ENCODE data around the gene BHLHE23. TPM values are rescaled to one million over a fixed set of nuclear protein-coding genes. Genes with fewer than 3 reads are reported as not detected.

Gene BHLHE23
- total RNA-seq, 1 donor from 2014 or later, result not detected

- Histone ChIP-seq H3K27me3 (peaks cover 10% of the 10 kb centered on the region), H3K9ac (no peak overlapping the region), H3K79me2 (ENCODE audit: low read depth) (no peaks in the 10 kb centered on the region), H3K4me2 (no peak overlapping the region), H3F3A (ENCODE audit: low read depth) (no peaks in the 10 kb centered on the region), H3K4me3 (no peak overlapping the region), H3K36me3 (no peaks in the 10 kb centered on the region), H4K20me1 (ENCODE audit: low read depth) (no peaks in the 10 kb centered on the region), H3K9me3 (ENCODE audit: low read depth) (no peaks in the 10 kb centered on the region), H3K4me1 (no peaks in the 10 kb centered on the region), H3K27ac (no peak overlapping the region), H2AFZ (replicated peaks) (no peak overlapping the region)
- peaks cover 15% of the 10 kb centered on the region for H3K27me3 Mint-ChIP-seq (ENCODE audit: insufficient read depth, low read depth)
- no peaks in the 10 kb centered on the region for H3K9me3 Mint-ChIP-seq
- peaks cover 9% of the 10 kb centered on the region for H3K4me1 Mint-ChIP-seq
- no peak overlapping the region for H3K4me3 Mint-ChIP-seq
- TF ChIP-seq EZH2 (IDR thresholded peaks at IDR 0.05) (no peak), EZH2phosphoT487 (IDR thresholded peaks at IDR 0.05) (no peak), CTCF (IDR thresholded peaks at IDR 0.05) (no peak)
- no peak overlapping the region for H3K27ac Mint-ChIP-seq
- no peak for DNase-seq (ENCODE audit: low spot score)
- H3K36me3 Mint-ChIP-seq, result no peaks in the 10 kb centered on the region
Measured at GRCh38 chr20:62967149-62967501, 39.6 kb downstream of the BHLHE23 start.

- Histone ChIP-seq H3K27me3 (peaks cover 8% of the 10 kb centered on the region), H3K9ac (no peak overlapping the region), H4K20me1 (ENCODE audit: low read depth) (no peaks in the 10 kb centered on the region), H3K4me3 (no peak overlapping the region), H3K4me2 (no peak overlapping the region), H3K79me2 (ENCODE audit: low read depth) (no peaks in the 10 kb centered on the region), H3K4me1 (no peaks in the 10 kb centered on the region), H3F3A (ENCODE audit: low read depth) (no peaks in the 10 kb centered on the region), H3K27ac (no peak overlapping the region), H2AFZ (replicated peaks) (no peak overlapping the region), H3K36me3 (no peaks in the 10 kb centered on the region), H3K9me3 (ENCODE audit: low read depth) (no peaks in the 10 kb centered on the region)
- peaks cover 7% of the 10 kb centered on the region for H3K4me1 Mint-ChIP-seq
- no peaks in the 10 kb centered on the region for H3K36me3 Mint-ChIP-seq
- no peak overlapping the region for H3K27ac Mint-ChIP-seq
- TF ChIP-seq CTCF (IDR thresholded peaks at IDR 0.05) (no peak), EZH2 (IDR thresholded peaks at IDR 0.05) (no peak), EZH2phosphoT487 (IDR thresholded peaks at IDR 0.05) (no peak)
- peaks cover 11% of the 10 kb centered on the region for H3K27me3 Mint-ChIP-seq (ENCODE audit: insufficient read depth, low read depth)
- DNase-seq (ENCODE audit: low spot score), result no peak
- no peak overlapping the region for H3K4me3 Mint-ChIP-seq
- no peaks in the 10 kb centered on the region for H3K9me3 Mint-ChIP-seq
Measured at GRCh38 chr20:62966212-62967148, 40.3 kb downstream of the BHLHE23 start.

- Mint-ChIP-seq H3K4me3 (no peak overlapping the region), H3K36me3 (no peaks in the 10 kb centered on the region), H3K27me3 (ENCODE audit: insufficient read depth, low read depth) (peaks cover 7% of the 10 kb centered on the region), H3K27ac (no peak overlapping the region), H3K9me3 (no peaks in the 10 kb centered on the region), H3K4me1 (peaks cover 4% of the 10 kb centered on the region)
- H3K4me2 ChIP-seq, result no peak overlapping the region
- H3K36me3 ChIP-seq, result no peaks in the 10 kb centered on the region
- H3K79me2 ChIP-seq (ENCODE audit: low read depth), result no peaks in the 10 kb centered on the region
- no peaks in the 10 kb centered on the region for H3F3A ChIP-seq (ENCODE audit: low read depth)
- no peak overlapping the region for H2AFZ ChIP-seq (replicated peaks)
- no peak for DNase-seq (ENCODE audit: low spot score)
- H3K9me3 ChIP-seq (ENCODE audit: low read depth), result no peaks in the 10 kb centered on the region
- peaks cover 3% of the 10 kb centered on the region for H3K27me3 ChIP-seq
- H4K20me1 ChIP-seq (ENCODE audit: low read depth), result no peaks in the 10 kb centered on the region
- H3K4me1 ChIP-seq, result no peaks in the 10 kb centered on the region
- H3K4me3 ChIP-seq, result no peak overlapping the region
- no peak overlapping the region for H3K9ac ChIP-seq
- no peak for TF ChIP-seq EZH2phosphoT487 (IDR thresholded peaks at IDR 0.05)
- TF ChIP-seq CTCF (IDR thresholded peaks at IDR 0.05), result peak; percentile 29
- TF ChIP-seq EZH2 (IDR thresholded peaks at IDR 0.05), result no peak
- no peak overlapping the region for H3K27ac ChIP-seq
Measured at GRCh38 chr20:62965363-62965771, 41.4 kb downstream of the BHLHE23 start.
